WTC11 (cell line): ENCODE data around the gene LAMC1. TPM values are rescaled to one million over a fixed set of nuclear protein-coding genes. Genes with fewer than 3 reads are reported as not detected.

Source experiments
- ATAC-seq: fragments of 200-7000 bp; cut with Tn5 transposase; 2 replicates; pipeline ENCODE4 v1.10.0; 2021; ENCODE audit warnings: mild to moderate bottlenecking, moderate library complexity
- CTCF ChIA-PET: fragments of 300-600 bp; sonication (Branson Sonifier 250); formaldehyde crosslinking; loops from one replicate; lab custom pipeline; 2021; ENCODE audit warnings: antibody characterized with exemption; lab: Charles Lee
- POLR2A ChIA-PET: fragments of 350-600 bp; sonication (Branson Sonifier 250); formaldehyde crosslinking; loops from one replicate; lab custom pipeline; 2021; ENCODE audit warnings: antibody characterized with exemption; lab: Charles Lee
- DNase-seq: peaks from one replicate; pipeline ENCODE4 v3.0.0; 2021; ENCODE audit warnings: low spot score
- H3K27ac Mint-ChIP-seq: 2 replicates; pipeline ENCODE4 v1.8.0; 2021; ENCODE audit warnings: mixed read lengths
- H3K27me3 Mint-ChIP-seq: 2 replicates; pipeline ENCODE4 v1.8.0; 2021; ENCODE audit warnings: low read depth, mild to moderate bottlenecking, moderate library complexity, mixed read lengths
- H3K36me3 Mint-ChIP-seq: 2 replicates; pipeline ENCODE4 v1.8.0; 2021; ENCODE audit warnings: mixed read lengths
- H3K4me1 Mint-ChIP-seq: 2 replicates; pipeline ENCODE4 v1.8.0; 2022; ENCODE audit warnings: mixed read lengths
- H3K4me3 Mint-ChIP-seq: 2 replicates; pipeline ENCODE4 v1.8.0; 2021; ENCODE audit warnings: mild to moderate bottlenecking, moderate library complexity, mixed read lengths
- H3K9me3 Mint-ChIP-seq: 2 replicates; pipeline ENCODE4 v1.8.0; 2021; ENCODE audit warnings: mixed read lengths
- CREB1 ChIP-seq: sonication (generic); formaldehyde crosslinking; IDR thresholded peaks from 2 replicates; pipeline ENCODE4 v1.8.0; 2023; ENCODE audit warnings: mild to moderate bottlenecking, missing genetic modification reagents
- FOXP4 ChIP-seq: sonication (generic); formaldehyde crosslinking; IDR thresholded peaks from 2 replicates; pipeline ENCODE4 v1.8.0; 2022; ENCODE audit warnings: mild to moderate bottlenecking, missing genetic modification reagents
- GABPB1 ChIP-seq: sonication (generic); formaldehyde crosslinking; IDR thresholded peaks from 2 replicates; pipeline ENCODE4 v1.8.1; 2023; ENCODE audit warnings: mild to moderate bottlenecking, missing genetic modification reagents
- NFATC4 ChIP-seq: fragments of 250-450 bp; sonication (Bioruptor Pico); IDR thresholded peaks from 2 replicates; pipeline ENCODE4 v1.9.0; 2021; ENCODE audit warnings: mild to moderate bottlenecking
- NR1H2 ChIP-seq: sonication (generic); formaldehyde crosslinking; IDR thresholded peaks from 2 replicates; pipeline ENCODE4 v1.9.0; 2021; ENCODE audit warnings: mild to moderate bottlenecking, moderate library complexity, missing genetic modification reagents
- SOX15 ChIP-seq: fragments of 250-450 bp; sonication (Bioruptor Pico); IDR thresholded peaks from 2 replicates; pipeline ENCODE4 v1.9.0; 2021; ENCODE audit warnings: mild to moderate bottlenecking
- TEAD4 ChIP-seq: sonication (generic); formaldehyde crosslinking; IDR thresholded peaks from 2 replicates; pipeline ENCODE4 v1.8.0; 2022; ENCODE audit warnings: mild to moderate bottlenecking, missing genetic modification reagents
- ZNF396 ChIP-seq: fragments of 250-450 bp; sonication (Bioruptor Pico); IDR thresholded peaks from 2 replicates; pipeline ENCODE4 v1.8.0; 2021; ENCODE audit warnings: mild to moderate bottlenecking, moderate library complexity, borderline replicate concordance
- total RNA-seq: library from RNA; stranded (reverse); gene quantifications from 3 replicates; pipeline ENCODE4 v1.2.3, GENCODE V29; 2021
- TF ChIP-seq, protein P1 (sequence below): sonication (generic); formaldehyde crosslinking; IDR thresholded peaks from 2 replicates; pipeline ENCODE4 v1.8.1; 2023; ENCODE audit warnings: mild to moderate bottlenecking, moderate library complexity, missing genetic modification reagents
- TF ChIP-seq, protein P2 (sequence below): sonication (generic); formaldehyde crosslinking; conservative IDR thresholded peaks from 2 replicates; pipeline ENCODE4 v1.8.1; 2023; ENCODE audit warnings: mild to moderate bottlenecking, low read depth, missing genetic modification reagents, moderate library complexity
- TF ChIP-seq, protein P3 (sequence below): sonication (generic); formaldehyde crosslinking; IDR thresholded peaks from 2 replicates; pipeline ENCODE4 v1.8.0; 2023; ENCODE audit warnings: missing genetic modification reagents, mild to moderate bottlenecking, borderline replicate concordance
- TF ChIP-seq, protein P4 (sequence below): sonication (generic); formaldehyde crosslinking; IDR thresholded peaks from 2 replicates; pipeline ENCODE4 v1.8.1; 2022; ENCODE audit warnings: low read depth, missing genetic modification reagents, borderline replicate concordance
- TF ChIP-seq, protein P5 (sequence below): sonication (generic); formaldehyde crosslinking; IDR thresholded peaks from 2 replicates; pipeline ENCODE4 v1.8.0; 2022; ENCODE audit warnings: missing genetic modification reagents

Gene LAMC1
- total RNA-seq, 1 experiment from 2014 or later, result 162 TPM

DNA sequence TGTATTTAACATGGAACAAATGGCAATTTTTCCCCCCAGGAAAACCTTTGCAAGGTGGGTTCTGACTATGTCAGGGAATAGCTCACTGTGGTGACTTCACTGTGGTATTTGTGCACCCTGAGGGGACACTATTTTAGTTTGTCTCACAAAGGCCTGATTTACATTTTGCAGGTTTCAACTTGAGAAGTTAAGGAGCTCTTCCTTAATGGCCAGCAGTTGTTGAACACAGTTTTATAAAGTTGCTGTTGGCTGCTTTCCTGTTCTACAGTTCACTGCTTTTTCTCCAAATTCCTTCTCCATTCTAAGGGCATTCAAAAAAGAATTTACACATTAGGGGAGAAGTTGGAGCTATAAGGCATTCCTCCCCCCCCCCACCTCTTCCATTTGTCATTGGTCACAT is 4.6 kb downstream of the LAMC1 start:
- H3K36me3 Mint-ChIP-seq, result no peaks in the 10 kb centered on the region
- peak overlapping the region; percentile 27 for H3K4me3 Mint-ChIP-seq
- H3K27ac Mint-ChIP-seq, result no peak overlapping the region
- DNase-seq (no peak), ATAC-seq (no peak)
- H3K27me3 Mint-ChIP-seq, result peaks cover 9% of the 10 kb centered on the region
- TF ChIP-seq SOX15 (no peak), CREB1 (CRISPR knock-in tag) (no peak), ZNF396 (CRISPR knock-in tag) (no peak)
- TF ChIP-seq, protein P1, sequence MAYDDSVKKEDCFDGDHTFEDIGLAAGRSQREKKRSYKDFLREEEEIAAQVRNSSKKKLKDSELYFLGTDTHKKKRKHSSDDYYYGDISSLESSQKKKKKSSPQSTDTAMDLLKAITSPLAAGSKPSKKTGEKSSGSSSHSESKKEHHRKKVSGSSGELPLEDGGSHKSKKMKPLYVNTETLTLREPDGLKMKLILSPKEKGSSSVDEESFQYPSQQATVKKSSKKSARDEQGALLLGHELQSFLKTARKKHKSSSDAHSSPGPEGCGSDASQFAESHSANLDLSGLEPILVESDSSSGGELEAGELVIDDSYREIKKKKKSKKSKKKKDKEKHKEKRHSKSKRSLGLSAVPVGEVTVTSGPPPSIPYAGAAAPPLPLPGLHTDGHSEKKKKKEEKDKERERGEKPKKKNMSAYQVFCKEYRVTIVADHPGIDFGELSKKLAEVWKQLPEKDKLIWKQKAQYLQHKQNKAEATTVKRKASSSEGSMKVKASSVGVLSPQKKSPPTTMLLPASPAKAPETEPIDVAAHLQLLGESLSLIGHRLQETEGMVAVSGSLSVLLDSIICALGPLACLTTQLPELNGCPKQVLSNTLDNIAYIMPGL (CRISPR knock-in tag), result no peak
- TF ChIP-seq, protein P2, sequence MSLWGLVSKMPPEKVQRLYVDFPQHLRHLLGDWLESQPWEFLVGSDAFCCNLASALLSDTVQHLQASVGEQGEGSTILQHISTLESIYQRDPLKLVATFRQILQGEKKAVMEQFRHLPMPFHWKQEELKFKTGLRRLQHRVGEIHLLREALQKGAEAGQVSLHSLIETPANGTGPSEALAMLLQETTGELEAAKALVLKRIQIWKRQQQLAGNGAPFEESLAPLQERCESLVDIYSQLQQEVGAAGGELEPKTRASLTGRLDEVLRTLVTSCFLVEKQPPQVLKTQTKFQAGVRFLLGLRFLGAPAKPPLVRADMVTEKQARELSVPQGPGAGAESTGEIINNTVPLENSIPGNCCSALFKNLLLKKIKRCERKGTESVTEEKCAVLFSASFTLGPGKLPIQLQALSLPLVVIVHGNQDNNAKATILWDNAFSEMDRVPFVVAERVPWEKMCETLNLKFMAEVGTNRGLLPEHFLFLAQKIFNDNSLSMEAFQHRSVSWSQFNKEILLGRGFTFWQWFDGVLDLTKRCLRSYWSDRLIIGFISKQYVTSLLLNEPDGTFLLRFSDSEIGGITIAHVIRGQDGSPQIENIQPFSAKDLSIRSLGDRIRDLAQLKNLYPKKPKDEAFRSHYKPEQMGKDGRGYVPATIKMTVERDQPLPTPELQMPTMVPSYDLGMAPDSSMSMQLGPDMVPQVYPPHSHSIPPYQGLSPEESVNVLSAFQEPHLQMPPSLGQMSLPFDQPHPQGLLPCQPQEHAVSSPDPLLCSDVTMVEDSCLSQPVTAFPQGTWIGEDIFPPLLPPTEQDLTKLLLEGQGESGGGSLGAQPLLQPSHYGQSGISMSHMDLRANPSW, result no peak
- TF ChIP-seq, all 79 proteins: peak for 0
- Mint-ChIP-seq H3K9me3 (no peaks in the 10 kb centered on the region), H3K4me1 (peaks cover 67% of the 10 kb centered on the region)
- ChIA-PET CTCF (interaction anchor here (1.1 to 1.5 kb wide), 3 partner anchors 65 to 200 kb away, joined by 4 to 5 read pairs (median 4); no protein-coding TSS in a partner anchor), POLR2A (no interaction called here)

GRCh38 chr1:183029591-183030000 is 6.4 kb downstream of the LAMC1 start:
- TF ChIP-seq, protein P1 (CRISPR knock-in tag), result no peak
- no peak for TF ChIP-seq TEAD4
- TF ChIP-seq, protein P3, sequence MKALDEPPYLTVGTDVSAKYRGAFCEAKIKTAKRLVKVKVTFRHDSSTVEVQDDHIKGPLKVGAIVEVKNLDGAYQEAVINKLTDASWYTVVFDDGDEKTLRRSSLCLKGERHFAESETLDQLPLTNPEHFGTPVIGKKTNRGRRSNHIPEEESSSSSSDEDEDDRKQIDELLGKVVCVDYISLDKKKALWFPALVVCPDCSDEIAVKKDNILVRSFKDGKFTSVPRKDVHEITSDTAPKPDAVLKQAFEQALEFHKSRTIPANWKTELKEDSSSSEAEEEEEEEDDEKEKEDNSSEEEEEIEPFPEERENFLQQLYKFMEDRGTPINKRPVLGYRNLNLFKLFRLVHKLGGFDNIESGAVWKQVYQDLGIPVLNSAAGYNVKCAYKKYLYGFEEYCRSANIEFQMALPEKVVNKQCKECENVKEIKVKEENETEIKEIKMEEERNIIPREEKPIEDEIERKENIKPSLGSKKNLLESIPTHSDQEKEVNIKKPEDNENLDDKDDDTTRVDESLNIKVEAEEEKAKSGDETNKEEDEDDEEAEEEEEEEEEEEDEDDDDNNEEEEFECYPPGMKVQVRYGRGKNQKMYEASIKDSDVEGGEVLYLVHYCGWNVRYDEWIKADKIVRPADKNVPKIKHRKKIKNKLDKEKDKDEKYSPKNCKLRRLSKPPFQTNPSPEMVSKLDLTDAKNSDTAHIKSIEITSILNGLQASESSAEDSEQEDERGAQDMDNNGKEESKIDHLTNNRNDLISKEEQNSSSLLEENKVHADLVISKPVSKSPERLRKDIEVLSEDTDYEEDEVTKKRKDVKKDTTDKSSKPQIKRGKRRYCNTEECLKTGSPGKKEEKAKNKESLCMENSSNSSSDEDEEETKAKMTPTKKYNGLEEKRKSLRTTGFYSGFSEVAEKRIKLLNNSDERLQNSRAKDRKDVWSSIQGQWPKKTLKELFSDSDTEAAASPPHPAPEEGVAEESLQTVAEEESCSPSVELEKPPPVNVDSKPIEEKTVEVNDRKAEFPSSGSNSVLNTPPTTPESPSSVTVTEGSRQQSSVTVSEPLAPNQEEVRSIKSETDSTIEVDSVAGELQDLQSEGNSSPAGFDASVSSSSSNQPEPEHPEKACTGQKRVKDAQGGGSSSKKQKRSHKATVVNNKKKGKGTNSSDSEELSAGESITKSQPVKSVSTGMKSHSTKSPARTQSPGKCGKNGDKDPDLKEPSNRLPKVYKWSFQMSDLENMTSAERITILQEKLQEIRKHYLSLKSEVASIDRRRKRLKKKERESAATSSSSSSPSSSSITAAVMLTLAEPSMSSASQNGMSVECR, result no peak
- TF ChIP-seq, protein P4, sequence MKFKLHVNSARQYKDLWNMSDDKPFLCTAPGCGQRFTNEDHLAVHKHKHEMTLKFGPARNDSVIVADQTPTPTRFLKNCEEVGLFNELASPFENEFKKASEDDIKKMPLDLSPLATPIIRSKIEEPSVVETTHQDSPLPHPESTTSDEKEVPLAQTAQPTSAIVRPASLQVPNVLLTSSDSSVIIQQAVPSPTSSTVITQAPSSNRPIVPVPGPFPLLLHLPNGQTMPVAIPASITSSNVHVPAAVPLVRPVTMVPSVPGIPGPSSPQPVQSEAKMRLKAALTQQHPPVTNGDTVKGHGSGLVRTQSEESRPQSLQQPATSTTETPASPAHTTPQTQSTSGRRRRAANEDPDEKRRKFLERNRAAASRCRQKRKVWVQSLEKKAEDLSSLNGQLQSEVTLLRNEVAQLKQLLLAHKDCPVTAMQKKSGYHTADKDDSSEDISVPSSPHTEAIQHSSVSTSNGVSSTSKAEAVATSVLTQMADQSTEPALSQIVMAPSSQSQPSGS (CRISPR knock-in tag), result no peak
- no peak for TF ChIP-seq NR1H2 (CRISPR knock-in tag)
- Mint-ChIP-seq H3K9me3 (no peaks in the 10 kb centered on the region), H3K27ac (0 out of 2 replicates have a peak overlapping the region, but pooled peaks have one; percentile 22), H3K4me3 (peak overlapping the region; percentile 6; the same call in 1 of the 2 replicates), H3K36me3 (no peaks in the 10 kb centered on the region), H3K4me1 (peaks cover 76% of the 10 kb centered on the region), H3K27me3 (peaks cover 25% of the 10 kb centered on the region)
- DNase-seq (no peak), ATAC-seq (no peak)
- ChIA-PET CTCF (no interaction called here), POLR2A (no interaction called here)

DNA sequence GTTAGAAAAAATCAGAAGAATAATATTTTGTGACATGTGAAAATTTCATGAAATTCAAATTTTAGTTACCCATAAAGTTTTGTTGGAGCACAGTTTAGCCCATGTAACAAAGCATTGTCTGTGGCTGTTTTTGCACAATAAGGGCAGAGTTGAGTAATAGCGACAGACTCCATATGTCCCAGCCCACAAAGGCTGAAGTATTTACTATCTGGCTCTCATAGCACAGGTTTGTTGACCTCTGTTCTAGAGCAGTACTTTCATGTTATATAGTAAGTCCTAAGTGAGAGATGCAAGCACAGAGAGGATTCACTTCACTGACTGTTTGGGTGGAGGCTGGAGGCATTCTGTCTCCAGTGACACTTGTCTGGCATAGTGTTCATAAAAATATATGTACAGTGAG is 6.8 kb downstream of the LAMC1 start:
- CTCF ChIA-PET, result no interaction called here
- H3K27ac Mint-ChIP-seq, result no peak overlapping the region
- peaks cover 23% of the 10 kb centered on the region for H3K27me3 Mint-ChIP-seq
- no peaks in the 10 kb centered on the region for H3K36me3 Mint-ChIP-seq
- no peak for DNase-seq
- ATAC-seq, result no peak
- H3K4me1 Mint-ChIP-seq, result peaks cover 74% of the 10 kb centered on the region
- POLR2A ChIA-PET, result no interaction called here
- no peak overlapping the region for H3K4me3 Mint-ChIP-seq
- H3K9me3 Mint-ChIP-seq, result no peaks in the 10 kb centered on the region
- TF ChIP-seq FOXP4 (CRISPR knock-in tag) (no peak), NFATC4 (no peak), GABPB1 (CRISPR knock-in tag) (peak; percentile 66)
- TF ChIP-seq, protein P5, sequence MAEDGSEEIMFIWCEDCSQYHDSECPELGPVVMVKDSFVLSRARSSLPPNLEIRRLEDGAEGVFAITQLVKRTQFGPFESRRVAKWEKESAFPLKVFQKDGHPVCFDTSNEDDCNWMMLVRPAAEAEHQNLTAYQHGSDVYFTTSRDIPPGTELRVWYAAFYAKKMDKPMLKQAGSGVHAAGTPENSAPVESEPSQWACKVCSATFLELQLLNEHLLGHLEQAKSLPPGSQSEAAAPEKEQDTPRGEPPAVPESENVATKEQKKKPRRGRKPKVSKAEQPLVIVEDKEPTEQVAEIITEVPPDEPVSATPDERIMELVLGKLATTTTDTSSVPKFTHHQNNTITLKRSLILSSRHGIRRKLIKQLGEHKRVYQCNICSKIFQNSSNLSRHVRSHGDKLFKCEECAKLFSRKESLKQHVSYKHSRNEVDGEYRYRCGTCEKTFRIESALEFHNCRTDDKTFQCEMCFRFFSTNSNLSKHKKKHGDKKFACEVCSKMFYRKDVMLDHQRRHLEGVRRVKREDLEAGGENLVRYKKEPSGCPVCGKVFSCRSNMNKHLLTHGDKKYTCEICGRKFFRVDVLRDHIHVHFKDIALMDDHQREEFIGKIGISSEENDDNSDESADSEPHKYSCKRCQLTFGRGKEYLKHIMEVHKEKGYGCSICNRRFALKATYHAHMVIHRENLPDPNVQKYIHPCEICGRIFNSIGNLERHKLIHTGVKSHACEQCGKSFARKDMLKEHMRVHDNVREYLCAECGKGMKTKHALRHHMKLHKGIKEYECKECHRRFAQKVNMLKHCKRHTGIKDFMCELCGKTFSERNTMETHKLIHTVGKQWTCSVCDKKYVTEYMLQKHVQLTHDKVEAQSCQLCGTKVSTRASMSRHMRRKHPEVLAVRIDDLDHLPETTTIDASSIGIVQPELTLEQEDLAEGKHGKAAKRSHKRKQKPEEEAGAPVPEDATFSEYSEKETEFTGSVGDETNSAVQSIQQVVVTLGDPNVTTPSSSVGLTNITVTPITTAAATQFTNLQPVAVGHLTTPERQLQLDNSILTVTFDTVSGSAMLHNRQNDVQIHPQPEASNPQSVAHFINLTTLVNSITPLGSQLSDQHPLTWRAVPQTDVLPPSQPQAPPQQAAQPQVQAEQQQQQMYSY, result no peak
